ENCODE measurements around the gene DNM2. TPM values are rescaled to one million over a fixed set of nuclear protein-coding genes. Genes with fewer than 3 reads are reported as not detected.

Gene DNM2
- total RNA-seq, 1 donor from 2014 or later: 273 TPM

- intact Hi-C loops (cut with micrococcal nuclease): no loop called here
These were observed 93.7 kb downstream of the DNM2 start for GRCh38 chr19:10811391-10812111.

GRCh38 chr19:10812196-10812595 lies 94.3 kb downstream of the DNM2 start:
- intact Hi-C loops (cut with micrococcal nuclease): no loop called here

GRCh38 chr19:10812902-10813404 lies 95.1 kb downstream of the DNM2 start:
- intact Hi-C loops (cut with micrococcal nuclease): no loop called here

- intact Hi-C loops (cut with micrococcal nuclease): no loop called here
These were observed 97.2 kb downstream of the DNM2 start for GRCh38 chr19:10815007-10815536.

GRCh38 chr19:10815969-10816644 lies 98.2 kb downstream of the DNM2 start:
- intact Hi-C loops (cut with micrococcal nuclease): no loop called here

- intact Hi-C loops (cut with micrococcal nuclease): no loop called here
These were observed 98.8 kb downstream of the DNM2 start for GRCh38 chr19:10816691-10817090.

- intact Hi-C loops (cut with micrococcal nuclease): no loop called here
These were observed 99.6 kb downstream of the DNM2 start for GRCh38 chr19:10817291-10818038.

GRCh38 chr19:10818301-10819123 lies 100.6 kb downstream of the DNM2 start:
- intact Hi-C loops (cut with micrococcal nuclease): no loop called here

GRCh38 chr19:10819124-10820060 lies 101.5 kb downstream of the DNM2 start:
- intact Hi-C loops (cut with micrococcal nuclease): no loop called here

GRCh38 chr19:10820173-10820572 lies 102.3 kb downstream of the DNM2 start:
- intact Hi-C loops (cut with micrococcal nuclease): no loop called here

GRCh38 chr19:10823690-10824089 lies 105.8 kb downstream of the DNM2 start:
- intact Hi-C loops (cut with micrococcal nuclease): no loop called here

- intact Hi-C loops (cut with micrococcal nuclease): no loop called here
These were observed 108.4 kb downstream of the DNM2 start for GRCh38 chr19:10826231-10826630.

- intact Hi-C loops (cut with micrococcal nuclease): no loop called here
These were observed 109.0 kb downstream of the DNM2 start for GRCh38 chr19:10826846-10827245.

- intact Hi-C loops (cut with micrococcal nuclease): no loop called here
These were observed 111.3 kb downstream of the DNM2 start for GRCh38 chr19:10828981-10829821.

GRCh38 chr19:10829967-10830366 lies 112.1 kb downstream of the DNM2 start:
- intact Hi-C loops (cut with micrococcal nuclease): no loop called here

- intact Hi-C loops (cut with micrococcal nuclease): no loop called here
These were observed 112.5 kb downstream of the DNM2 start for GRCh38 chr19:10830370-10830769.

- intact Hi-C loops (cut with micrococcal nuclease): no loop called here
These were observed 113.3 kb downstream of the DNM2 start for GRCh38 chr19:10830931-10831779.

Measured in T-helper 2 cell treated with Interferon-gamma antibody and Interleukin-4, amounts not matched to agents 100 ng/mL and 5 ng/mL, for 36 hours (primary cell).